ENCODE measurements around the gene RNF113B.

RNF113B gene

GRCh38 chr13:98190889-98191444 is 13.9 kb upstream of the RNF113B start:
- no CpG with 5 or more reads among the region's 11 CpGs for WGBS (ENCODE audit: insufficient coverage, insufficient read length)
- H3K27ac ChIP-seq (ENCODE audit: low read length) = no peak overlapping the region
- H3K27me3 ChIP-seq (ENCODE audit: control insufficient read depth, insufficient read depth, low read length) = no peaks in the 10 kb centered on the region
- H3K9me3 ChIP-seq (ENCODE audit: control insufficient read depth, insufficient read depth, low read length) = no peaks in the 10 kb centered on the region
- no peaks in the 10 kb centered on the region for H3K36me3 ChIP-seq (ENCODE audit: control insufficient read depth, insufficient read depth, low read length)
- H3K4me1 ChIP-seq (ENCODE audit: control insufficient read depth, insufficient read depth, low read length) = no peaks in the 10 kb centered on the region
- H3K4me3 ChIP-seq (ENCODE audit: low read length) = no peak overlapping the region
- DNase-seq (ENCODE audit: low read depth, low spot score) = no peak

GRCh38 chr13:98189841-98190505 is 12.9 kb upstream of the RNF113B start:
- no CpG with 5 or more reads among the region's 4 CpGs for WGBS (ENCODE audit: insufficient coverage, insufficient read length)
- H3K9me3 ChIP-seq (ENCODE audit: control insufficient read depth, insufficient read depth, low read length) = no peaks in the 10 kb centered on the region
- H3K27me3 ChIP-seq (ENCODE audit: control insufficient read depth, insufficient read depth, low read length) = no peaks in the 10 kb centered on the region
- no peaks in the 10 kb centered on the region for H3K4me1 ChIP-seq (ENCODE audit: control insufficient read depth, insufficient read depth, low read length)
- no peaks in the 10 kb centered on the region for H3K36me3 ChIP-seq (ENCODE audit: control insufficient read depth, insufficient read depth, low read length)
- no peak for DNase-seq (ENCODE audit: low read depth, low spot score)
- no peak overlapping the region for H3K27ac ChIP-seq (ENCODE audit: low read length)
- no peak overlapping the region for H3K4me3 ChIP-seq (ENCODE audit: low read length)

GRCh38 chr13:98188544-98189166 is 11.6 kb upstream of the RNF113B start:
- Histone ChIP-seq H3K4me3 (ENCODE audit: low read length) (no peak overlapping the region), H3K4me1 (ENCODE audit: control insufficient read depth, insufficient read depth, low read length) (no peaks in the 10 kb centered on the region), H3K27ac (ENCODE audit: low read length) (no peak overlapping the region), H3K36me3 (ENCODE audit: control insufficient read depth, insufficient read depth, low read length) (no peaks in the 10 kb centered on the region), H3K27me3 (ENCODE audit: control insufficient read depth, insufficient read depth, low read length) (no peaks in the 10 kb centered on the region), H3K9me3 (ENCODE audit: control insufficient read depth, insufficient read depth, low read length) (no peaks in the 10 kb centered on the region)
- no CpG with 5 or more reads among the region's 14 CpGs for WGBS (ENCODE audit: insufficient coverage, insufficient read length)
- DNase-seq (ENCODE audit: low read depth, low spot score) = no peak

DNA sequence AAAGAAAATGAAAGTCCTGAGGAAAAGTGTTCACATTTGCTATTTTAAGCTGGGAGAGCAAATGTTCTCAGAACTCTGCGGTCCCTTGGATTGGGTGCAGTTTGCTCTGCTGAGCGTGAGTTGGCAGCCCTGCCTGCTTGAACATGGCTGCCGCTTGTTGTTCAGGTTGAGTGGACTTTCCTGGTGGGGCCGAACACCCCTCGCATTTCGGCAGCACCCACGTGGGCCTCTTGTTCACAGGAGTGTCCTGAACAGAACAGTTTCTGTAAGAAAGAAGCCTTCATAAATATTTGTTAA is 10.8 kb upstream of the RNF113B start:
- Histone ChIP-seq H3K27ac (ENCODE audit: low read length) (no peak overlapping the region), H3K27me3 (ENCODE audit: control insufficient read depth, insufficient read depth, low read length) (no peaks in the 10 kb centered on the region), H3K4me3 (ENCODE audit: low read length) (no peak overlapping the region), H3K9me3 (ENCODE audit: control insufficient read depth, insufficient read depth, low read length) (no peaks in the 10 kb centered on the region), H3K4me1 (ENCODE audit: control insufficient read depth, insufficient read depth, low read length) (no peaks in the 10 kb centered on the region), H3K36me3 (ENCODE audit: control insufficient read depth, insufficient read depth, low read length) (no peaks in the 10 kb centered on the region)
- no CpG with 5 or more reads among the region's 7 CpGs for WGBS (ENCODE audit: insufficient coverage, insufficient read length)
- no peak for DNase-seq (ENCODE audit: low read depth, low spot score)

DNA sequence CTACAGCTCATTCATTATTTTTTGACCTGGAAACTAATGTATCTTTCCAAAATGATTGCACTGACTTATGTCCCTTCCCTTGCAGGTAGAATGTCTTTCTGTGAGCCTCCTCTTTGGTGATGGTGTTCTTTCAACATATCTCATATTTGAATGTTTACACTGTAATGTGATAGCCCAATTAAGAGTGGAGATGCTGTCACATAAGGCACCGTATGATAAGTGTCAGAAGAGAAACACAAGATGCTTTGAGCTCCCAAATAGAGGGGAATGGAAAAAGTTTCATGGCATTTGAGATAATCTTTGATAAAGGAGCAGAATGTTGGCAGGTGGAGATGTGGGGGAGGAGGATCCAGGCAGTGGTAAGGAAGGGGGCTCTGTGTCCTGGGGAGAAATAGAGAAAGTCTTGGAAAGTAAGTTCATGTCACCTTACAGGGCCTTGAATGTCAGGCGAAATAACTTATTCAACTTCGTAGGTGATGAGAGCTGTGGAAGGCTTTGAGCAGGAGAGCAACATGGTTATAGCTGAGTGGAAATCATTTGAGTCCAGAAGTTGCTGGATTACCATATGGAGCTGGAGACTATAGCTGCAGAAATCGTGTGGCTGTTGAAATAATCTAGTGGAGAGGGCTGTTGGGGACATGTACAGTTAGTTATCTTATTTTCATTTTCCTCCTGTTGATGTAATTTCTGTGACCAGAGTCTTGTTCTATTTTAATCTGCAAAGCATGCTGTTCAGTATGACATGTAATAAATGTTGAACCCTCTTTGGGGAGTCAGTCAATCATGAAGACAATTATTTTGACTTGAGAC is 10.3 kb upstream of the RNF113B start:
- no peaks in the 10 kb centered on the region for H3K4me1 ChIP-seq (ENCODE audit: control insufficient read depth, insufficient read depth, low read length)
- no CpG with 5 or more reads among the region's 4 CpGs for WGBS (ENCODE audit: insufficient coverage, insufficient read length)

DNA sequence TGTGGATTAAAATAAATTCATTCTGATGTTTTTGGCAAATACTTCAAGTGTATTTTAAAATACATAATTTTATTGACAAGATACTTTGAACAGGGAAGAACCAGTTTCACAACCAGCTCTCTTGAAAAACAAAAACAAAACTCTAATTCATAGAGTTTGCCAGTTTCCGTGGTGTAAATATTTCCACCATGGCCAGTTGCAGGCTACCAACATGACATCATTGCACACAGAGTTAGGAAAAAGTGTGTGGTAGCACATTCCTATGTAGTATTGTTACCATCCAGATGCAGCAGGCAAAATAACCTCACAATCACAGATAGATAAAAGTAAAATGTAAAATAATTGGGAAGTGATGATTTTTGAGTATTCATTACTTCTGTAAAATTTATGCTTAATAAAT is 7.7 kb upstream of the RNF113B start:
- H3K27me3 ChIP-seq (ENCODE audit: control insufficient read depth, insufficient read depth, low read length) = no peaks in the 10 kb centered on the region
- no peaks in the 10 kb centered on the region for H3K9me3 ChIP-seq (ENCODE audit: control insufficient read depth, insufficient read depth, low read length)
- no peaks in the 10 kb centered on the region for H3K4me1 ChIP-seq (ENCODE audit: control insufficient read depth, insufficient read depth, low read length)
- no peak overlapping the region for H3K27ac ChIP-seq (ENCODE audit: low read length)
- H3K36me3 ChIP-seq (ENCODE audit: control insufficient read depth, insufficient read depth, low read length) = no peaks in the 10 kb centered on the region
- DNase-seq (ENCODE audit: low read depth, low spot score) = no peak
- H3K4me3 ChIP-seq (ENCODE audit: low read length) = no peak overlapping the region
- WGBS (ENCODE audit: insufficient coverage, insufficient read length) = no CpG with 5 or more reads among the region's 1 CpG

More for the DNA sequence above, 10.3 kb upstream of the RNF113B start:
- Histone ChIP-seq H3K36me3 (ENCODE audit: control insufficient read depth, insufficient read depth, low read length) (no peaks in the 10 kb centered on the region), H3K4me3 (ENCODE audit: low read length) (no peak overlapping the region), H3K27me3 (ENCODE audit: control insufficient read depth, insufficient read depth, low read length) (no peaks in the 10 kb centered on the region), H3K27ac (ENCODE audit: low read length) (no peak overlapping the region), H3K9me3 (ENCODE audit: control insufficient read depth, insufficient read depth, low read length) (no peaks in the 10 kb centered on the region)
- DNase-seq (ENCODE audit: low read depth, low spot score) = no peak

DNA sequence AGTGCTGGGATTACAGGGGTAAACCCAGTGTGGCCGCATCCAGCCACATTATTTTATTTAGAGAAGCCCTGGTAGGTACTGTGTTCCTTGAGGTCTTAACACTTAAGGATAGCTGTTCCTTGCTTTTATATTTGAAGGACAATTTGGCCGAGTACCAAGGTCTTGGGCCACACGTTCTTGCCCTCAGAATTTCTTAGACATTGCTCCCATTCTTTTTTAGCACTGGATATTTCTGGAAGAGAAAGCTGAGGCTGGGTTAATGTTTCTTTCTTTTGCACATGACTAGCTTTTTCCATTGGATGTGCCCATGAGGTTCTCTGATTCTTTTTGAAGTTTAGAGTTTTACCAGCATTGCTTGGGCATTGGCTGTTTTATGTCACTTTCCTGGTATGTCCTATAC is 5.5 kb upstream of the RNF113B start:
- DNase-seq (ENCODE audit: low read depth, low spot score) = no peak
- H3K27ac ChIP-seq (ENCODE audit: low read length) = no peak overlapping the region
- H3K4me1 ChIP-seq (ENCODE audit: control insufficient read depth, insufficient read depth, low read length) = no peaks in the 10 kb centered on the region
- WGBS (ENCODE audit: insufficient coverage, insufficient read length) = no CpG with 5 or more reads among the region's 3 CpGs
- no peaks in the 10 kb centered on the region for H3K36me3 ChIP-seq (ENCODE audit: control insufficient read depth, insufficient read depth, low read length)
- no peaks in the 10 kb centered on the region for H3K27me3 ChIP-seq (ENCODE audit: control insufficient read depth, insufficient read depth, low read length)
- no peak overlapping the region for H3K4me3 ChIP-seq (ENCODE audit: low read length)
- no peaks in the 10 kb centered on the region for H3K9me3 ChIP-seq (ENCODE audit: control insufficient read depth, insufficient read depth, low read length)

- no peak overlapping the region for H3K27ac ChIP-seq (ENCODE audit: low read length)
- H3K4me3 ChIP-seq (ENCODE audit: low read length) = no peak overlapping the region
- H3K4me1 ChIP-seq (ENCODE audit: control insufficient read depth, insufficient read depth, low read length) = no peaks in the 10 kb centered on the region; the same call in 1 of the 2 replicates
- no peaks in the 10 kb centered on the region for H3K9me3 ChIP-seq (ENCODE audit: control insufficient read depth, insufficient read depth, low read length)
- H3K36me3 ChIP-seq (ENCODE audit: control insufficient read depth, insufficient read depth, low read length) = no peaks in the 10 kb centered on the region; the same call in 1 of the 2 replicates
- H3K27me3 ChIP-seq (ENCODE audit: control insufficient read depth, insufficient read depth, low read length) = no peaks in the 10 kb centered on the region
- no peak for DNase-seq (ENCODE audit: low read depth, low spot score)
- no CpG with 5 or more reads among the region's 4 CpGs for WGBS (ENCODE audit: insufficient coverage, insufficient read length)
These were observed 5.1 kb upstream of the RNF113B start for GRCh38 chr13:98182153-98182552.

DNA sequence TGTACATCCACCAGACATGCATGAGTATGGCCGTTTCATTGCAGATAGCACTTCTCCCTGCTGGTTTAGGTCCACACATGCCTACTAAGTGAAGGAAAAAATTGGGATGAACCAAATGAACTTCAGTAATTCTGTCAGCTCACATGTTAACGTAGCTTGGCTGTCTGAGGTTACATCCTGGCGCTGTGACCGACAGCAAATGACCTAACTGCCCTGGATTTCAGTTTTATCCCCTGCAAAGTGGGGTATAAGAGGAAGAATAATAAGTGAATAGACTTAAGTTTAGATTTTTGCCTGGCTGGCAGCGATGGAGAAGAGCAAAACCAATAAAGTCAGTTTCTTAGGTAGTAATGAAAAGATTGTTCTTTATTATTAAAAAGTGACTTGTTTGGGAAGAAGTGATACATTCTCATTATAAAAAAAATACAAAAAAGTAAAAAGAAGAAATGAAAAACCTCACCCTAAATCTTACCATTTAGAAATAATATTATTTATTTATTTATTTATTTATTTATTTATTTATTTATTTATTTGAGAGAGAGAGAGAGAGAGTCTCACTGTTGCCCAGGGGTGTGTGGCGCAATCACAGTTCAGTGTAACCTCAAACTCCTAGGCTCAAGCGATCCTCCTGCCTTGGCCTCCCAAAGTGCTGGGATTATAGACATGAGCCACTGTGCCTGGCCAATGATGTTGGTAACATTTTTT is 4.2 kb upstream of the RNF113B start:
- no CpG with 5 or more reads among the region's 7 CpGs for WGBS (ENCODE audit: insufficient coverage, insufficient read length)
- H3K27ac ChIP-seq (ENCODE audit: low read length) = no peak overlapping the region
- H3K9me3 ChIP-seq (ENCODE audit: control insufficient read depth, insufficient read depth, low read length) = no peaks in the 10 kb centered on the region

GRCh38 chr13:98180092-98180491 is 3.0 kb upstream of the RNF113B start:
- no CpG with 5 or more reads among the region's 3 CpGs for WGBS (ENCODE audit: insufficient coverage, insufficient read length)
- no peaks in the 10 kb centered on the region for H3K9me3 ChIP-seq (ENCODE audit: control insufficient read depth, insufficient read depth, low read length)
- H3K27ac ChIP-seq (ENCODE audit: low read length) = no peak overlapping the region
- no peaks in the 10 kb centered on the region for H3K27me3 ChIP-seq (ENCODE audit: control insufficient read depth, insufficient read depth, low read length)
- H3K4me3 ChIP-seq (ENCODE audit: low read length) = no peak overlapping the region
- peaks cover 1% of the 10 kb centered on the region; the same call in 1 of the 2 replicates for H3K4me1 ChIP-seq (ENCODE audit: control insufficient read depth, insufficient read depth, low read length)
- DNase-seq (ENCODE audit: low read depth, low spot score) = no peak
- H3K36me3 ChIP-seq (ENCODE audit: control insufficient read depth, insufficient read depth, low read length) = peaks cover 4% of the 10 kb centered on the region; the same call in 1 of the 2 replicates

More for the DNA sequence above, 4.2 kb upstream of the RNF113B start:
- H3K27me3 ChIP-seq (ENCODE audit: control insufficient read depth, insufficient read depth, low read length) = no peaks in the 10 kb centered on the region
- H3K36me3 ChIP-seq (ENCODE audit: control insufficient read depth, insufficient read depth, low read length) = peaks cover 4% of the 10 kb centered on the region; the same call in 1 of the 2 replicates
- peaks cover 1% of the 10 kb centered on the region; the same call in 1 of the 2 replicates for H3K4me1 ChIP-seq (ENCODE audit: control insufficient read depth, insufficient read depth, low read length)
- DNase-seq (ENCODE audit: low read depth, low spot score) = no peak
- no peak overlapping the region for H3K4me3 ChIP-seq (ENCODE audit: low read length)
